Cardiac atrium fibroblast (primary cell): Measurements from ENCODE around the gene CDRT15. TPM values are rescaled to one million over a fixed set of nuclear protein-coding genes. Genes with fewer than 3 reads are reported as not detected.

Experiments
- total RNA-seq: library from RNA; depleted of rRNA; stranded (reverse); fragments of >200 nt; gene quantifications from 2 replicates; pipeline ENCODE4 v1.2.3, GENCODE V29; 2015

The CDRT15 gene
- total RNA-seq, result not detected in 2 replicates

GRCh38 chr17:14236762-14237161 is at the start of gene CDRT15:
Gene CDRT15, minus strand, starts transcription at chr17:14236862. Its CDS starts 29 bp downstream, at chr17:14236833.

Other genes starting within 250 kb of the CDRT15 start
- 9.2 and 14.4 TPM in 2 replicates for gene COX10, start 167.4 kb downstream of the CDRT15 start, total RNA-seq
- 4.0 and 9.1 TPM in 2 replicates for gene HS3ST3B1, start 64.2 kb upstream of the CDRT15 start, total RNA-seq